MCF 10A (cell line): ENCODE results near the gene DCTN2. TPM values are rescaled to one million over a fixed set of nuclear protein-coding genes. Genes with fewer than 3 reads are reported as not detected.
"Not testable (repeated sequence)": the region's sequence is repeated elsewhere in the genome, so short reads cannot be mapped to it uniquely, and the experiment has no call there.

Source experiments
- BruUV-seq: library from RNA; stranded (reverse); fragments of 400-500 nt; replicated peaks from 2 replicates; lab custom pipeline; 2021; lab: Mats Ljungman, UMichigan
- CTCF ChIA-PET: fragments of 300-600 bp; sonication (Branson Sonifier 250); formaldehyde crosslinking; extraction: SDS; loops from one replicate; lab custom pipeline; 2021; ENCODE audit warnings: antibody characterized with exemption, inconsistent platforms; lab: Yijun Ruan, JAX
- POLR2A ChIA-PET: fragments of 300-600, 350-650 bp; sonication (Branson Sonifier 250); formaldehyde crosslinking; extraction: SDS; loops from one replicate; lab custom pipeline; 2020; ENCODE audit warnings: antibody characterized with exemption, inconsistent platforms; lab: Yijun Ruan, JAX
- DNase-seq: peaks from one replicate; pipeline ENCODE4 v3.0.0-alpha.2; 2018; ENCODE audit not compliant: unreplicated experiment
- H3K27ac Mint-ChIP-seq: one replicate; pipeline ENCODE4 v1.8.0; 2022; ENCODE audit warnings: mild to moderate bottlenecking, low read depth, mixed read lengths; ENCODE audit not compliant: unreplicated experiment
- H3K27me3 Mint-ChIP-seq: one replicate; pipeline ENCODE4 v1.8.0; 2022; ENCODE audit warnings: mixed read lengths; ENCODE audit not compliant: insufficient read depth, unreplicated experiment
- H3K36me3 Mint-ChIP-seq: one replicate; pipeline ENCODE4 v1.8.0; 2022; ENCODE audit warnings: mild to moderate bottlenecking, moderate library complexity, mixed read lengths; ENCODE audit not compliant: insufficient read depth, unreplicated experiment
- H3K4me1 Mint-ChIP-seq: one replicate; pipeline ENCODE4 v1.8.0; 2022; ENCODE audit warnings: mixed read lengths; ENCODE audit not compliant: insufficient read depth, unreplicated experiment
- H3K4me3 Mint-ChIP-seq: one replicate; pipeline ENCODE4 v1.8.0; 2022; ENCODE audit warnings: mild to moderate bottlenecking, moderate library complexity, mixed read lengths; ENCODE audit not compliant: unreplicated experiment
- H3K9me3 Mint-ChIP-seq: one replicate; pipeline ENCODE4 v1.8.0; 2022; ENCODE audit warnings: mixed read lengths; ENCODE audit not compliant: unreplicated experiment
- CTCF ChIP-seq: fragments of 200-600 bp; IDR thresholded peaks from one replicate; pipeline ENCODE4 v1.8.0; 2022; ENCODE audit warnings: antibody characterized with exemption, mild to moderate bottlenecking; ENCODE audit not compliant: unreplicated experiment
- intact Hi-C: fragments of 100-400 bp; cut with micrococcal nuclease; formaldehyde crosslinking; loops from 2 replicates; pipeline ENCODE4 v1.14.1; 2022
- total RNA-seq: library from RNA; stranded (reverse); gene quantifications from 2 replicates; pipeline ENCODE4 v1.2.3, GENCODE V29; 2022

The DCTN2 gene
- total RNA-seq, 1 experiment from 2014 or later = 149 TPM

- no TSS peak for BruUV-seq
- TF ChIP-seq CTCF = no peak
- ChIA-PET POLR2A (interaction anchor here (0.6 kb wide), 1 partner anchor 185 kb away, joined by 4 read pairs; no protein-coding TSS in a partner anchor), CTCF (interaction anchor here (0.6 kb wide), 2 partner anchors 19 to 62 kb away, joined by 3 read pairs; no protein-coding TSS in a partner anchor)
- H3K4me1 Mint-ChIP-seq = no peaks in the 10 kb centered on the region
- no peak overlapping the region for H3K27ac Mint-ChIP-seq
- H3K27me3 Mint-ChIP-seq = peaks cover 31% of the 10 kb centered on the region
- DNase-seq = no peak
- intact Hi-C loops = no loop called here
- H3K36me3 Mint-ChIP-seq = no peaks in the 10 kb centered on the region
- H3K9me3 Mint-ChIP-seq = no peaks in the 10 kb centered on the region
- H3K4me3 Mint-ChIP-seq = no peak overlapping the region
Observed at GRCh38 chr12:57564178-57564740, 17.3 kb upstream of the DCTN2 start.

- no TSS peak for BruUV-seq
- H3K27me3 Mint-ChIP-seq = peaks cover 31% of the 10 kb centered on the region
Observed at GRCh38 chr12:57563358-57563757, 16.4 kb upstream of the DCTN2 start.

GRCh38 chr12:57561117-57561516 lies 14.1 kb upstream of the DCTN2 start:
- POLR2A ChIA-PET, H3K4me3 Mint-ChIP-seq, H3K36me3 Mint-ChIP-seq, H3K27ac Mint-ChIP-seq, BruUV-seq, H3K9me3 Mint-ChIP-seq, intact Hi-C loops, H3K4me1 Mint-ChIP-seq: not testable (repeated sequence)
- CTCF ChIA-PET = interaction anchor here (0.6 kb wide), 1 partner anchor 336 kb away, joined by 3 read pairs; no protein-coding TSS in a partner anchor
- peak; percentile 27 for DNase-seq
- peaks cover 31% of the 10 kb centered on the region for H3K27me3 Mint-ChIP-seq

More at GRCh38 chr12:57563358-57563757, 16.4 kb upstream of the DCTN2 start:
- no peak overlapping the region for H3K27ac Mint-ChIP-seq
- no peak for TF ChIP-seq CTCF
- H3K9me3 Mint-ChIP-seq = no peaks in the 10 kb centered on the region
- POLR2A ChIA-PET = no interaction called here
- no peaks in the 10 kb centered on the region for H3K36me3 Mint-ChIP-seq
- H3K4me3 Mint-ChIP-seq = no peak overlapping the region
- intact Hi-C loops = no loop called here
- H3K4me1 Mint-ChIP-seq = no peaks in the 10 kb centered on the region
- no peak for DNase-seq
- CTCF ChIA-PET = interaction anchor here (0.6 kb wide), 1 partner anchor 19 kb away, joined by 3 read pairs; no protein-coding TSS in a partner anchor

- no peak for TF ChIP-seq CTCF
- ChIA-PET CTCF (interaction anchor here (0.6 kb wide), 1 partner anchor 336 kb away, joined by 3 read pairs; no protein-coding TSS in a partner anchor), POLR2A (no interaction called here)
- H3K4me3 Mint-ChIP-seq = no peak overlapping the region
- H3K4me1 Mint-ChIP-seq = no peaks in the 10 kb centered on the region
- no TSS peak for BruUV-seq
- H3K9me3 Mint-ChIP-seq = no peaks in the 10 kb centered on the region
- H3K36me3 Mint-ChIP-seq = no peaks in the 10 kb centered on the region
- no peak for DNase-seq
- no peak overlapping the region for H3K27ac Mint-ChIP-seq
- intact Hi-C loops = no loop called here
- H3K27me3 Mint-ChIP-seq = peaks cover 31% of the 10 kb centered on the region
Observed at GRCh38 chr12:57560516-57560915, 13.5 kb upstream of the DCTN2 start.
